ENCODE data around the gene VSIR. TPM values are rescaled to one million over a fixed set of nuclear protein-coding genes. Genes with fewer than 3 reads are reported as not detected.

Gene VSIR
- total RNA-seq, 1 experiment from 2014 or later, result 18.5 TPM

DNA sequence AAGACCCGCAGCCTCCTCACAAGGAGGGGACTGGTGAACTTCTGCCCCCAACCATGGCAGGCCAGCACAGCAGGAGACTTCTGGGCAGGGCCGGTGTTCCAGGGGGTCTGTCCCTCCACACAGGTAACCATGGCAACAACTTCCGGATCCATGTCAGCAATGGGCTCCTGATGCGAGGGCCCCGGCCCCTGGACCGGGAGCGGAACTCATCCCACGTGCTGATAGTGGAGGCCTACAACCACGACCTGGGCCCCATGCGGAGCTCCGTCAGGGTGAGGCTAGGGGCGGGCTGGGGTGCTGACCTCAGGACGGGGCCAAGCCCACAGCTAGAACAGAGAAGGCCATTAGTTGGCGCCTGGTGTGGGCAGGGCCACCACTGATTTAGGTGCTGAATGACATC, 48.1 kb downstream of the VSIR start:
- intact Hi-C loops (cut with micrococcal nuclease), result no loop called here
- no peaks in the 10 kb centered on the region for H3K9me2 ChIP-seq (ENCODE audit: insufficient read depth)
- H3K4me1 ChIP-seq (ENCODE audit: control insufficient read depth in 1 of 2, insufficient read depth in 2 of 2, low read length in 2 of 2), result peaks cover 6 to 33% of the 10 kb centered on the region in 2 experiments; a peak in 3 of 4 replicates
- no peak overlapping the region for H3K9ac ChIP-seq (ENCODE audit: low read length)
- CTCF ChIA-PET, result interaction anchor here (1.4 kb wide), 1 partner anchor 43 kb away, joined by 3 read pairs; no protein-coding TSS in a partner anchor
- no peaks in the 10 kb centered on the region for H3K36me3 ChIP-seq (ENCODE audit: control insufficient read depth in 1 of 2, insufficient read depth in 2 of 2, low read length in 2 of 2)
- H2AFZ ChIP-seq (ENCODE audit: low read depth, low read length, poor library complexity, severe bottlenecking), result no peak overlapping the region
- no peaks in the 10 kb centered on the region for H4K20me1 ChIP-seq (ENCODE audit: insufficient read depth)
- no peaks in the 10 kb centered on the region for H3K9me3 ChIP-seq (ENCODE audit: control insufficient read depth in 1 of 2, insufficient read depth in 1 of 2, low read depth in 1 of 2, low read length in 2 of 2)
- RAD21 ChIA-PET (ENCODE audit: low non-redundant PET in 1 of 2, low total read pairs in 2 of 2, uncharacterized antibody in 2 of 2, unreplicated experiment in 2 of 2), result interaction anchor here in 1 of 2 experiments (0.7 kb wide), 1 partner anchor 147 kb away, joined by 3 read pairs; no protein-coding TSS in a partner anchor
- no peak overlapping the region for H3K27ac ChIP-seq (ENCODE audit: low read depth, low read length)
- H3K79me2 ChIP-seq (ENCODE audit: insufficient read depth, low read length), result no peaks in the 10 kb centered on the region
- no peaks in the 10 kb centered on the region for H3K27me3 ChIP-seq (ENCODE audit: insufficient read depth, low read length)
- DNase-seq (ENCODE audit: low read depth, low spot score), result no peak
- POLR2A ChIA-PET, result no interaction called here
- TF ChIP-seq CEBPB (IDR thresholded peaks at IDR 0.05; ENCODE audit: low read depth) (no peak), POLR2AphosphoS5 (IDR thresholded peaks at IDR 0.05; ENCODE audit: low read depth, low read length) (no peak), POLR2A (IDR thresholded peaks at IDR 0.05; ENCODE audit: borderline replicate concordance, extremely low read depth, insufficient read depth, insufficient read length) (no peak), CBX3 (IDR thresholded peaks at IDR 0.05; ENCODE audit: low read depth) (no peak), FOSL1 (IDR thresholded peaks at IDR 0.05; ENCODE audit: low read depth) (no peak), JUND (IDR thresholded peaks at IDR 0.05) (no peak), TCF7L2 (IDR thresholded peaks at IDR 0.05; ENCODE audit: borderline replicate concordance, extremely low read depth, insufficient read depth, insufficient read length) (no peak), EGR1 (IDR thresholded peaks at IDR 0.05; ENCODE audit: low read depth) (no peak)
- TF ChIP-seq, protein P1, sequence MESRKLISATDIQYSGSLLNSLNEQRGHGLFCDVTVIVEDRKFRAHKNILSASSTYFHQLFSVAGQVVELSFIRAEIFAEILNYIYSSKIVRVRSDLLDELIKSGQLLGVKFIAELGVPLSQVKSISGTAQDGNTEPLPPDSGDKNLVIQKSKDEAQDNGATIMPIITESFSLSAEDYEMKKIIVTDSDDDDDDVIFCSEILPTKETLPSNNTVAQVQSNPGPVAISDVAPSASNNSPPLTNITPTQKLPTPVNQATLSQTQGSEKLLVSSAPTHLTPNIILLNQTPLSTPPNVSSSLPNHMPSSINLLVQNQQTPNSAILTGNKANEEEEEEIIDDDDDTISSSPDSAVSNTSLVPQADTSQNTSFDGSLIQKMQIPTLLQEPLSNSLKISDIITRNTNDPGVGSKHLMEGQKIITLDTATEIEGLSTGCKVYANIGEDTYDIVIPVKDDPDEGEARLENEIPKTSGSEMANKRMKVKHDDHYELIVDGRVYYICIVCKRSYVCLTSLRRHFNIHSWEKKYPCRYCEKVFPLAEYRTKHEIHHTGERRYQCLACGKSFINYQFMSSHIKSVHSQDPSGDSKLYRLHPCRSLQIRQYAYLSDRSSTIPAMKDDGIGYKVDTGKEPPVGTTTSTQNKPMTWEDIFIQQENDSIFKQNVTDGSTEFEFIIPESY (IDR thresholded peaks at IDR 0.05; ENCODE audit: extremely low read depth, insufficient replicate concordance, low read length), result no peak
- TF ChIP-seq, protein P2, sequence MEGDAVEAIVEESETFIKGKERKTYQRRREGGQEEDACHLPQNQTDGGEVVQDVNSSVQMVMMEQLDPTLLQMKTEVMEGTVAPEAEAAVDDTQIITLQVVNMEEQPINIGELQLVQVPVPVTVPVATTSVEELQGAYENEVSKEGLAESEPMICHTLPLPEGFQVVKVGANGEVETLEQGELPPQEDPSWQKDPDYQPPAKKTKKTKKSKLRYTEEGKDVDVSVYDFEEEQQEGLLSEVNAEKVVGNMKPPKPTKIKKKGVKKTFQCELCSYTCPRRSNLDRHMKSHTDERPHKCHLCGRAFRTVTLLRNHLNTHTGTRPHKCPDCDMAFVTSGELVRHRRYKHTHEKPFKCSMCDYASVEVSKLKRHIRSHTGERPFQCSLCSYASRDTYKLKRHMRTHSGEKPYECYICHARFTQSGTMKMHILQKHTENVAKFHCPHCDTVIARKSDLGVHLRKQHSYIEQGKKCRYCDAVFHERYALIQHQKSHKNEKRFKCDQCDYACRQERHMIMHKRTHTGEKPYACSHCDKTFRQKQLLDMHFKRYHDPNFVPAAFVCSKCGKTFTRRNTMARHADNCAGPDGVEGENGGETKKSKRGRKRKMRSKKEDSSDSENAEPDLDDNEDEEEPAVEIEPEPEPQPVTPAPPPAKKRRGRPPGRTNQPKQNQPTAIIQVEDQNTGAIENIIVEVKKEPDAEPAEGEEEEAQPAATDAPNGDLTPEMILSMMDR (IDR thresholded peaks at IDR 0.05 in 2 of 3, conservative IDR thresholded peaks at IDR 0.05 in 1 of 3; ENCODE audit: borderline replicate concordance in 1 of 3, insufficient read depth in 1 of 3, low read depth in 2 of 3, low read length in 2 of 3), result no peak
- no TSS peak for BruUV-seq (replicated peaks)
- H3K4me3 ChIP-seq (replicated peaks in 1 of 2; ENCODE audit: low read depth in 1 of 2, low read length in 2 of 2), result no peak overlapping the region
- no peak for ATAC-seq
- H3K4me2 ChIP-seq (ENCODE audit: low read length), result no peak overlapping the region

Measured in HCT116 (cell line).